22Rv1 (cell line): ENCODE results near the gene MRPL54.

ENCODE experiments used
- CTCF ChIP-seq: fragments of 450-650 bp; IDR thresholded peaks from 2 replicates; pipeline ENCODE4 v1.5.1; 2017; ENCODE audit warnings: mild to moderate bottlenecking
- ZFX ChIP-seq: fragments of 450-650 bp; IDR thresholded peaks from 2 replicates; pipeline ENCODE4 v1.6.1; 2017; ENCODE audit warnings: antibody characterized with exemption, borderline replicate concordance

GRCh38 chr19:3723883-3724282 lies 38.6 kb upstream of the MRPL54 start:
- TF ChIP-seq CTCF, result no peak
- no peak for TF ChIP-seq ZFX
